Hair follicle dermal papilla cell (primary cell): Measurements from ENCODE around the gene MLF2. TPM values are rescaled to one million over a fixed set of nuclear protein-coding genes. Genes with fewer than 3 reads are reported as not detected.

Experiments used
- small RNA-seq: library from RNA; depleted of rRNA; stranded (forward); fragments of <200 nt; gene quantifications from one replicate; pipeline ENCODE3, GENCODE V24; 2012
- total RNA-seq: library from RNA; depleted of rRNA; stranded (reverse); fragments of >200 nt; gene quantifications from 2 replicates; pipeline ENCODE4 v1.2.3, GENCODE V29; 2012

The MLF2 gene
- total RNA-seq = 171 and 183 TPM in 2 replicates

GRCh38 chr12:6752921-6753771 lies at the start of gene MLF2:
Gene MLF2 (minus strand): TSS chr12:6753141. CDS start chr12:6752334, 807 bp downstream.

GRCh38 chr12:6788972-6789924 lies 36.3 kb upstream of the MLF2 start, which contains the start of gene CD4:
Gene CD4 (plus strand): TSS chr12:6789528. CDS start chr12:6800139, 10,611 bp downstream.

GRCh38 chr12:6772331-6772695 lies 19.4 kb upstream of the MLF2 start, which contains the start of gene LAG3:
Gene LAG3 (plus strand): TSS chr12:6772520. CDS start chr12:6772853, 333 bp downstream.

GRCh38 chr12:6765634-6766581 lies 13.0 kb upstream of the MLF2 start, which contains the start of gene PTMS:
Gene PTMS (plus strand): TSS chr12:6766363. CDS start chr12:6766706, 343 bp downstream.

GRCh38 chr12:6723607-6724408 lies 29.1 kb downstream of the MLF2 start, which contains the start of gene COPS7A:
Gene COPS7A (plus strand): TSS chr12:6724046. CDS start chr12:6724657, 611 bp downstream.

GRCh38 chr12:6700646-6701051 lies 52.3 kb downstream of the MLF2 start, which contains the start of gene PIANP:
Gene PIANP (minus strand): TSS chr12:6700815. CDS start chr12:6698061, 2,754 bp downstream.

Small RNA genes lying within 50 kb of the gene (small RNA-seq; reads per million reads assigned to genes)
- not detected for gene RNU6-781P

Other genes starting within 250 kb of the MLF2 start
- gene GAPDH, start 218.6 kb downstream of the MLF2 start, total RNA-seq = 5,670 and 6,868 TPM in 2 replicates
- gene IFFO1, start 197.1 kb downstream of the MLF2 start, total RNA-seq = 13.8 and 16.5 TPM in 2 replicates
- 25.9 and 29.0 TPM in 2 replicates for gene NOP2, start 184.8 kb downstream of the MLF2 start, total RNA-seq
- 197 and 241 TPM in 2 replicates for gene CHD4, start 145.8 kb downstream of the MLF2 start, total RNA-seq
- gene LPAR5, start 117.2 kb downstream of the MLF2 start, total RNA-seq = 0.12 TPM in 1 of 2 replicates, not detected in the other
- gene ACRBP, start 105.7 kb downstream of the MLF2 start, total RNA-seq = 0.16 TPM in 1 of 2 replicates, not detected in the other
- gene ING4, start 90.0 kb downstream of the MLF2 start, total RNA-seq = 36.5 and 40.1 TPM in 2 replicates
- gene ZNF384, start 63.8 kb downstream of the MLF2 start, total RNA-seq = 27.1 and 30.8 TPM in 2 replicates
- gene PIANP, start 52.3 kb downstream of the MLF2 start, total RNA-seq = 0.24 and 2.1 TPM in 2 replicates
- 98.8 and 101 TPM in 2 replicates for gene COPS7A, start 29.1 kb downstream of the MLF2 start, total RNA-seq
- 84.2 and 108 TPM in 2 replicates for gene PTMS, start 13.2 kb upstream of the MLF2 start, total RNA-seq
- gene LAG3, start 19.4 kb upstream of the MLF2 start, total RNA-seq = 0.16 and 0.61 TPM in 2 replicates
- 1.7 and 3.2 TPM in 2 replicates for gene CD4, start 36.4 kb upstream of the MLF2 start, total RNA-seq
- 4.6 and 7.3 TPM in 2 replicates for gene GPR162, start 68.7 kb upstream of the MLF2 start, total RNA-seq
- gene P3H3, start 75.3 kb upstream of the MLF2 start, total RNA-seq = 72.1 and 81.9 TPM in 2 replicates
- gene GNB3, start 87.8 kb upstream of the MLF2 start, total RNA-seq = 1.9 and 5.8 TPM in 2 replicates
- 1.5 and 3.3 TPM in 2 replicates for gene CDCA3, start 98.1 kb upstream of the MLF2 start, total RNA-seq
- gene USP5, start 99.0 kb upstream of the MLF2 start, total RNA-seq = 87.1 and 94.1 TPM in 2 replicates
- gene TPI1, start 114.4 kb upstream of the MLF2 start, total RNA-seq = 504 and 543 TPM in 2 replicates
- gene SPSB2, start 120.2 kb upstream of the MLF2 start, total RNA-seq = 10.4 and 11.8 TPM in 2 replicates
- 6.9 and 8.9 TPM in 2 replicates for gene LRRC23, start 151.7 kb upstream of the MLF2 start, total RNA-seq
- 8.0 and 11.4 TPM in 2 replicates for gene ENO2, start 161.4 kb upstream of the MLF2 start, total RNA-seq
- gene ATN1, start 174.8 kb upstream of the MLF2 start, total RNA-seq = 19.8 TPM in 2 replicates
- gene RNU7-1, start 190.7 kb upstream of the MLF2 start, total RNA-seq = not detected in 2 replicates
- 65.3 and 67.2 TPM in 2 replicates for gene C12orf57, start 190.9 kb upstream of the MLF2 start, total RNA-seq
- 0.61 and 0.65 TPM in 2 replicates for gene PTPN6, start 198.2 kb upstream of the MLF2 start, total RNA-seq
- 167 and 182 TPM in 2 replicates for gene PHB2, start 217.5 kb upstream of the MLF2 start, total RNA-seq
- gene EMG1, start 217.8 kb upstream of the MLF2 start, total RNA-seq = 21.4 and 22.2 TPM in 2 replicates